ENCODE data around the gene LRRN4CL.
"Not testable (repeated sequence)": the region's sequence is repeated elsewhere in the genome, so short reads cannot be mapped to it uniquely, and the experiment has no call there.

LRRN4CL gene

GRCh38 chr11:62652161-62653006 lies 36.9 kb downstream of the LRRN4CL start:
- H3K4me3 ChIP-seq (ENCODE audit: low read depth, low read length) = peak overlapping the region; percentile 69
- no peak for DNase-seq (ENCODE audit: low read depth)
- TF ChIP-seq CTCF (IDR thresholded peaks at IDR 0.05; ENCODE audit: low read depth, low read length, missing control alignments) = no peak

- not testable (repeated sequence) for H3K4me3 ChIP-seq (ENCODE audit: low read depth, low read length); DNase-seq (ENCODE audit: low read depth)
These were observed 39.0 kb downstream of the LRRN4CL start for GRCh38 chr11:62650283-62650682.

- no peak overlapping the region for H3K4me3 ChIP-seq (ENCODE audit: low read depth, low read length)
- no peak for DNase-seq (ENCODE audit: low read depth)
- no peak for TF ChIP-seq CTCF (IDR thresholded peaks at IDR 0.05; ENCODE audit: low read depth, low read length, missing control alignments)
These were observed 39.8 kb downstream of the LRRN4CL start for GRCh38 chr11:62649486-62649885.

DNA sequence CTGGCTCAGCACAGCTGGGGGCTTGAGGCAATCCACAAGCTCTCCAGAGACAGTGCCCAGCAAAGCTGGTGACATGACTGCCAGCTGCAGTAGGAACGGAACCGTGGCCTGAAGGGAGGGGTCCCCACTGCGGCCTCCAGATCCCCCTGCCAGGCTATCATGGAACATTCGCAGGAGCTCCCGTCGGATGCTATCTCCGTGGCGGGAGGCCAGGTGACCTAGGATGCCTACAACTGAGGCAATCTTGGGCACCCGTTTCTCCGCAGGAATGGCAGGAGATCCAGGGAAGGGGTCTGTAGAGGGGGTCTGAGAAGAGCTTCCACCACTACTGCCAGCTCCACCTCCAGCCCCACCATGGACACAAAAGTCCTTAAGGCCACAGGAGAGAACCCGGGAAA lies 40.4 kb downstream of the LRRN4CL start:
- H3K4me3 ChIP-seq (ENCODE audit: low read depth, low read length) = no peak overlapping the region
- DNase-seq (ENCODE audit: low read depth) = no peak
- TF ChIP-seq CTCF (IDR thresholded peaks at IDR 0.05; ENCODE audit: low read depth, low read length, missing control alignments) = no peak

DNA sequence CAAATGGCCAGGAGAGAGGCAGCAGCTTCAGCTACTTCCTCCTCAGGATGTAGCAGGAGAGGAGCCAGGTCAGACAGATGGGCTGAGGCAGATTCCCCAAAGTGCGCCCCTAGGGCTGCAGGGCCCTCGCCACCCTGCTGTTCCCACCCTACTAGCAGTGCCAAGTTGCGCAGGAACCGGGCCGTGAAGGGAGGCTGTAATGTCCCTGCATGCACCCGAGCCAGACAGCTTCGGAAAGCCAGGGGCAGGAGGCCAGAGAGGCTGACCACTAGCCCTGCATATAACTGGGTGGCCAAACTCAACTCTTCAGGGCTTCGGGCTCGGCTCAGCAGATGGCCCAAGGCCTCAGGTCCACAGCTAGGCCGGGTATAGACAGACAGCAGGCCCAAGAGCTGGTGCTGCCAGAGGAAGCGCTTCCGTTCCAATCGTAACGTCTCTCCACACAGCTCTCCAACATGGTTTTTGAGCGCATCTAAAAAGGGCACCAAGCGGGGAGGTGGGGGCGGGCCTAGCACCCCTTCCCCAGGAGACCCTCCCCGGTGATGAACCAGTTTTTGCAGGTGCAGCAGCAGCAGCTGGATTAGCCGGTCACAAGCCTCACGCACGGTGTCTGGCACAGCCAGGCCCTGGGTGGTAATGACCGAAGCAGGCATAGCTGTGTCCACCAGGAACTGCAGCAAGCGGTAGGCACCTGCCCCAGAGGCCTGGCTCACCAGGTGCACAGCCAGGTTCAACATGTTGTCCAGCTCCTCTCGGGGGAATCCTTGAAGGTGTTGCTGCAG lies 41.0 kb downstream of the LRRN4CL start:
- no peak for DNase-seq (ENCODE audit: low read depth)
- TF ChIP-seq CTCF (IDR thresholded peaks at IDR 0.05; ENCODE audit: low read depth, low read length, missing control alignments) = no peak
- no peak overlapping the region for H3K4me3 ChIP-seq (ENCODE audit: low read depth, low read length)

GRCh38 chr11:62647609-62648005 lies 41.7 kb downstream of the LRRN4CL start:
- no peak for TF ChIP-seq CTCF (IDR thresholded peaks at IDR 0.05; ENCODE audit: low read depth, low read length, missing control alignments)
- no peak overlapping the region for H3K4me3 ChIP-seq (ENCODE audit: low read depth, low read length)

GRCh38 chr11:62646825-62647608 lies 42.3 kb downstream of the LRRN4CL start:
- DNase-seq (ENCODE audit: low read depth) = no peak
- TF ChIP-seq CTCF (IDR thresholded peaks at IDR 0.05; ENCODE audit: low read depth, low read length, missing control alignments) = no peak
- H3K4me3 ChIP-seq (ENCODE audit: low read depth, low read length) = no peak overlapping the region

More at GRCh38 chr11:62647609-62648005, 41.7 kb downstream of the LRRN4CL start:
- DNase-seq (ENCODE audit: low read depth) = no peak
